AG04449 (cell line): Measurements from ENCODE around the gene FAM53B.

Experiments
- CTCF ChIA-PET: fragments of 350-600 bp; formaldehyde crosslinking; extraction: SDS; loops from one replicate; lab custom pipeline; 2021; ENCODE audit warnings: antibody characterized with exemption; lab: Yijun Ruan, JAX
- POLR2A ChIA-PET: fragments of 400-600, 350-600 bp; formaldehyde crosslinking; extraction: SDS; loops from one replicate; lab custom pipeline; 2020; ENCODE audit warnings: antibody characterized with exemption, inconsistent platforms; lab: Yijun Ruan, JAX
- DNase-seq: peaks from one replicate; pipeline ENCODE4 v3.0.0-alpha.2; 2010; ENCODE audit warnings: low read depth, low spot score
- H3K4me3 ChIP-seq: 2 replicates; pipeline ENCODE4 v1.5.1; 2011; ENCODE audit warnings: low read depth, mild to moderate bottlenecking, control low read depth, low read length
- TF ChIP-seq, protein P1 (sequence below): IDR thresholded peaks from one replicate; pipeline ENCODE4 v1.5.1; 2011; ENCODE audit warnings: mild to moderate bottlenecking, moderate library complexity, low read length, control low read depth, inconsistent platforms; ENCODE audit not compliant: insufficient read depth; ENCODE audit errors: missing control alignments

Gene FAM53B

GRCh38 chr10:124663766-124664360 is 80.3 kb downstream of the FAM53B start:
- CTCF ChIA-PET: no interaction called here
- POLR2A ChIA-PET: no interaction called here
- DNase-seq: no peak

GRCh38 chr10:124663228-124663627 is 81.0 kb downstream of the FAM53B start:
- no peak for DNase-seq
- CTCF ChIA-PET: no interaction called here
- TF ChIP-seq, protein P1, sequence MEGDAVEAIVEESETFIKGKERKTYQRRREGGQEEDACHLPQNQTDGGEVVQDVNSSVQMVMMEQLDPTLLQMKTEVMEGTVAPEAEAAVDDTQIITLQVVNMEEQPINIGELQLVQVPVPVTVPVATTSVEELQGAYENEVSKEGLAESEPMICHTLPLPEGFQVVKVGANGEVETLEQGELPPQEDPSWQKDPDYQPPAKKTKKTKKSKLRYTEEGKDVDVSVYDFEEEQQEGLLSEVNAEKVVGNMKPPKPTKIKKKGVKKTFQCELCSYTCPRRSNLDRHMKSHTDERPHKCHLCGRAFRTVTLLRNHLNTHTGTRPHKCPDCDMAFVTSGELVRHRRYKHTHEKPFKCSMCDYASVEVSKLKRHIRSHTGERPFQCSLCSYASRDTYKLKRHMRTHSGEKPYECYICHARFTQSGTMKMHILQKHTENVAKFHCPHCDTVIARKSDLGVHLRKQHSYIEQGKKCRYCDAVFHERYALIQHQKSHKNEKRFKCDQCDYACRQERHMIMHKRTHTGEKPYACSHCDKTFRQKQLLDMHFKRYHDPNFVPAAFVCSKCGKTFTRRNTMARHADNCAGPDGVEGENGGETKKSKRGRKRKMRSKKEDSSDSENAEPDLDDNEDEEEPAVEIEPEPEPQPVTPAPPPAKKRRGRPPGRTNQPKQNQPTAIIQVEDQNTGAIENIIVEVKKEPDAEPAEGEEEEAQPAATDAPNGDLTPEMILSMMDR: no peak
- no peak overlapping the region for H3K4me3 ChIP-seq
- POLR2A ChIA-PET: no interaction called here

More at GRCh38 chr10:124663766-124664360, 80.3 kb downstream of the FAM53B start:
- TF ChIP-seq, protein P1: no peak
- H3K4me3 ChIP-seq: no peak overlapping the region

GRCh38 chr10:124661660-124662180 is 82.5 kb downstream of the FAM53B start:
- TF ChIP-seq, protein P1: no peak
- no peak overlapping the region for H3K4me3 ChIP-seq
- POLR2A ChIA-PET: no interaction called here
- CTCF ChIA-PET: interaction anchor here (1.0 kb wide), 1 partner anchor 9 kb away, joined by 3 read pairs; no protein-coding TSS in a partner anchor
- no peak for DNase-seq

- no peak overlapping the region for H3K4me3 ChIP-seq
- TF ChIP-seq, protein P1: no peak
- DNase-seq: no peak
- POLR2A ChIA-PET: no interaction called here
- CTCF ChIA-PET: interaction anchor here (0.8 kb wide), 1 partner anchor 81 kb away, joined by 3 read pairs; no protein-coding TSS in a partner anchor
These were observed 83.6 kb downstream of the FAM53B start for GRCh38 chr10:124660404-124661125.

- CTCF ChIA-PET: no interaction called here
- TF ChIP-seq, protein P1: no peak
- POLR2A ChIA-PET: no interaction called here
- no peak overlapping the region for H3K4me3 ChIP-seq
- no peak for DNase-seq
These were observed 84.8 kb downstream of the FAM53B start for GRCh38 chr10:124659380-124659779.

DNA sequence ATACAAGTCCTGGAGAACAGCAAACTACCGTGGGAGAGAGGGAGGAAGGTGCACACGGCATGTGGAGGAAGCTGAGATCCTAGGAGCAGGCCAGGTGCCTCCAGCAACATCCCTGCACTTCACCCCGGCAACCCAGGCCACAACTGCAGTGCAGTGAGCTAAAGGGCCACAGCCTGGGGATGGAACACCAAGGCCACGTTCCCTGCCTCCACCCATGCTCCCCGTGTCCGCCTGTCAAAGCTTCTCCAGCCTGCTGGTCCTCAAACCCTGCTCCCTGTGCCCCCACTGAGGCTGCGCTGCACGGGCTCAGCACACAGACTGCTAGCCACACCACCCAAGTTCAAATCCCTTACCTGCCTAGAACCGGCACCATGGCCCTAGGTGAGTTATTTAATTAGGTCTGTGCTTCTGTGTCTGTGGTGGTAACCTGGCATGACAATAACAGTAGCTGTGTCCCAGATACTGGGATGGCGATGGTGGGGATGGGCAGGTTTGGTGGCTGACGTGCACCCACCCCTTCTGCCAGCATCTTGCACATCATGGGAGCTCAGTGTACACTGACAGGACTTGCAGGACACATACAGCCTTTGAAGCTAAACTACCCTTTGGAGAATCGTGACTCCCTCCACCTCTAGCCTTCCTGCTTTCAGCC is 85.5 kb downstream of the FAM53B start:
- CTCF ChIA-PET: no interaction called here
- DNase-seq: no peak
- POLR2A ChIA-PET: no interaction called here
- no peak overlapping the region for H3K4me3 ChIP-seq
- TF ChIP-seq, protein P1: no peak
